Measurements from ENCODE around the gene APBA2.

APBA2 gene

GRCh38 chr15:28919201-28919635 lies 33.4 kb downstream of the APBA2 start:
- Histone ChIP-seq H3K79me2 (ENCODE audit: low read length) (no peaks in the 10 kb centered on the region), H2AFZ (ENCODE audit: low read depth, low read length) (peak overlapping the region; percentile 72), H3K36me3 (replicated peaks; ENCODE audit: low read depth, low read length) (no peaks in the 10 kb centered on the region), H4K20me1 (ENCODE audit: insufficient read depth, low read length) (no peaks in the 10 kb centered on the region), H3K4me3 (ENCODE audit: low read length) (peak overlapping the region; percentile 42), H3K27me3 (ENCODE audit: low read depth, low read length) (no peaks in the 10 kb centered on the region), H3K4me1 (ENCODE audit: low read length) (peaks cover 53% of the 10 kb centered on the region), H3K9ac (ENCODE audit: low read length) (peak overlapping the region; percentile 34; the same call in 1 of the 2 replicates), H3K9me3 (ENCODE audit: insufficient read depth, low read length) (no peaks in the 10 kb centered on the region), H3K4me2 (ENCODE audit: low read length) (peak overlapping the region; percentile 62), H3K27ac (ENCODE audit: low read length) (no peak overlapping the region)
- TF ChIP-seq EZH2phosphoT487 (IDR thresholded peaks at IDR 0.05; ENCODE audit: low read depth), result no peak
- TF ChIP-seq CTCF (IDR thresholded peaks at IDR 0.05; ENCODE audit: low read depth, low read length), result no peak

- no peak overlapping the region for H3K27ac ChIP-seq (ENCODE audit: low read length)
- H3K4me1 ChIP-seq (ENCODE audit: low read length), result peaks cover 61% of the 10 kb centered on the region
- H3K36me3 ChIP-seq (replicated peaks; ENCODE audit: low read depth, low read length), result no peaks in the 10 kb centered on the region
- H3K4me3 ChIP-seq (ENCODE audit: low read length), result peak overlapping the region; percentile 42
- H3K9me3 ChIP-seq (ENCODE audit: insufficient read depth, low read length), result no peaks in the 10 kb centered on the region
- H4K20me1 ChIP-seq (ENCODE audit: insufficient read depth, low read length), result no peaks in the 10 kb centered on the region
- no peaks in the 10 kb centered on the region for H3K27me3 ChIP-seq (ENCODE audit: low read depth, low read length)
- no peaks in the 10 kb centered on the region for H3K79me2 ChIP-seq (ENCODE audit: low read length)
- TF ChIP-seq CTCF (IDR thresholded peaks at IDR 0.05; ENCODE audit: low read depth, low read length) (no peak), EZH2phosphoT487 (IDR thresholded peaks at IDR 0.05; ENCODE audit: low read depth) (no peak)
- H2AFZ ChIP-seq (ENCODE audit: low read depth, low read length), result peak overlapping the region; percentile 72
- H3K9ac ChIP-seq (ENCODE audit: low read length), result peak overlapping the region; percentile 34; the same call in 1 of the 2 replicates
- H3K4me2 ChIP-seq (ENCODE audit: low read length), result peak overlapping the region; percentile 62
These were observed 34.2 kb downstream of the APBA2 start for GRCh38 chr15:28919679-28920655.

GRCh38 chr15:28920781-28921331 lies 35.1 kb downstream of the APBA2 start:
- Histone ChIP-seq H3K36me3 (replicated peaks; ENCODE audit: low read depth, low read length) (no peaks in the 10 kb centered on the region), H4K20me1 (ENCODE audit: insufficient read depth, low read length) (no peaks in the 10 kb centered on the region), H3K27ac (ENCODE audit: low read length) (0 out of 2 replicates have a peak overlapping the region, but pooled peaks have one; percentile 16), H2AFZ (ENCODE audit: low read depth, low read length) (peak overlapping the region; percentile 41; the same call in 1 of the 2 replicates), H3K4me3 (ENCODE audit: low read length) (peak overlapping the region; percentile 12; the same call in 1 of the 2 replicates), H3K9ac (ENCODE audit: low read length) (peak overlapping the region; percentile 3; the same call in 1 of the 2 replicates), H3K79me2 (ENCODE audit: low read length) (no peaks in the 10 kb centered on the region), H3K4me1 (ENCODE audit: low read length) (peaks cover 68% of the 10 kb centered on the region), H3K4me2 (ENCODE audit: low read length) (peak overlapping the region; percentile 44), H3K9me3 (ENCODE audit: insufficient read depth, low read length) (no peaks in the 10 kb centered on the region), H3K27me3 (ENCODE audit: low read depth, low read length) (no peaks in the 10 kb centered on the region)
- TF ChIP-seq CTCF (IDR thresholded peaks at IDR 0.05; ENCODE audit: low read depth, low read length), result no peak

GRCh38 chr15:28921336-28921735 lies 35.6 kb downstream of the APBA2 start:
- peak overlapping the region; percentile 3; the same call in 1 of the 2 replicates for H3K9ac ChIP-seq (ENCODE audit: low read length)
- no peaks in the 10 kb centered on the region for H4K20me1 ChIP-seq (ENCODE audit: insufficient read depth, low read length)
- peak overlapping the region; percentile 41 for H2AFZ ChIP-seq (ENCODE audit: low read depth, low read length)
- H3K9me3 ChIP-seq (ENCODE audit: insufficient read depth, low read length), result no peaks in the 10 kb centered on the region
- peaks cover 69% of the 10 kb centered on the region for H3K4me1 ChIP-seq (ENCODE audit: low read length)
- H3K27ac ChIP-seq (ENCODE audit: low read length), result peak overlapping the region; percentile 16; the same call in 1 of the 2 replicates
- H3K79me2 ChIP-seq (ENCODE audit: low read length), result no peaks in the 10 kb centered on the region
- H3K4me2 ChIP-seq (ENCODE audit: low read length), result peak overlapping the region; percentile 44
- TF ChIP-seq CTCF (IDR thresholded peaks at IDR 0.05; ENCODE audit: low read depth, low read length), result no peak
- no peak for TF ChIP-seq EZH2phosphoT487 (IDR thresholded peaks at IDR 0.05; ENCODE audit: low read depth)
- no peaks in the 10 kb centered on the region for H3K27me3 ChIP-seq (ENCODE audit: low read depth, low read length)
- H3K4me3 ChIP-seq (ENCODE audit: low read length), result peak overlapping the region; percentile 12
- no peaks in the 10 kb centered on the region for H3K36me3 ChIP-seq (replicated peaks; ENCODE audit: low read depth, low read length)
